NCI-H1105 (cell line): Measurements from ENCODE around the gene SLC36A3.
"Not testable (repeated sequence)": the region's sequence is repeated elsewhere in the genome, so short reads cannot be mapped to it uniquely, and the experiment has no call there.

Source experiments
- DNase-seq: peaks from one replicate; lab custom pipeline; 2025; lab: John Stamatoyannopoulos, UW

Gene SLC36A3

GRCh38 chr5:151238303-151238741, 65.2 kb downstream of the SLC36A3 start:
- DNase-seq: no peak

GRCh38 chr5:151237685-151238084, 65.9 kb downstream of the SLC36A3 start:
- no peak for DNase-seq

DNA sequence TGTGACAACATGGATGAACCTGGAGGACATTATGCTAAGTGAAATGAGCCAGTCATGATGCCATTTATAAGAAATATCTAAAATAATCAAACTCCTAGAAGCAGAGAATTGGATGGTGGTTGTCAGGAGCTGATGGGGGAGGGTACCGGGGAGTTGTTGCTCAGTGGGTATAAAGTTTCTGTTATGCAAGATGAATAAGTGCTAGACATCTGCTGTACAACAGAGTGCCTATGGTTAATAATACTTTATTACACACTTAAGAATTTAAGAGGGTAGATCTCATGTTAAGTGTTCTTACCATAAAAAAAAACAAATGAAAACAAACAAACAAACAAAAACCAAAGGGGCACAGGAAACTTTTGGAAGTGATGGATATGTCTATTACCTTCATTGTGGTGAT, 66.7 kb downstream of the SLC36A3 start:
- no peak for DNase-seq

GRCh38 chr5:151235239-151235571, 68.4 kb downstream of the SLC36A3 start:
- DNase-seq: not testable (repeated sequence)

- DNase-seq: no peak
These were observed 68.9 kb downstream of the SLC36A3 start for GRCh38 chr5:151234476-151235238.

GRCh38 chr5:151233616-151234085, 69.9 kb downstream of the SLC36A3 start:
- no peak for DNase-seq

GRCh38 chr5:151231359-151231758, 72.2 kb downstream of the SLC36A3 start:
- DNase-seq: no peak

GRCh38 chr5:151230048-151230680, 73.4 kb downstream of the SLC36A3 start:
- no peak for DNase-seq

DNA sequence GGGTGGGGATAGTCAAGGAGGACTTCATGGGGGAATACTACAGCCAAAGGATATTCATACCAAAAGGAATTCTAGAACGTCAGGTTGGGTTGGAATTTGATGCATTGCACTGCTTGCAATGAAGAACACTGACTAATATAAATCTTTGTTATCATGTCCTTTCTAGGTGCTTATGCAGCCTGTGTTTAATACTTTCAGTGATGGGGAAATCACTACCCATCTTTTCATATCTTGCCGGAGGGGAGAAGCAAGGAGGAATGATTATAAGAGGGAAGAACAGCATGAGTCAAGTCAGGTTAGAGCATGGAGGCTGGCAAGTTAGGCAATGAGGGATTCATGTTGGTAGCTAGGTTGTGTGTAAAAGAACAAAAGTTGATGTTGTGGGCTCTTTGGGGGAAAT, 74.6 kb downstream of the SLC36A3 start:
- no peak for DNase-seq

GRCh38 chr5:151227918-151228447, 75.6 kb downstream of the SLC36A3 start:
- DNase-seq: no peak
